GM18526 (cell line): Measurements from ENCODE around the gene VWA7.

Source experiments
- POLR2A ChIP-seq: IDR thresholded peaks from 3 replicates; pipeline ENCODE4 v1.6.1; 2011; ENCODE audit not compliant: insufficient read length; ENCODE audit errors: extremely low read depth

Gene VWA7

DNA sequence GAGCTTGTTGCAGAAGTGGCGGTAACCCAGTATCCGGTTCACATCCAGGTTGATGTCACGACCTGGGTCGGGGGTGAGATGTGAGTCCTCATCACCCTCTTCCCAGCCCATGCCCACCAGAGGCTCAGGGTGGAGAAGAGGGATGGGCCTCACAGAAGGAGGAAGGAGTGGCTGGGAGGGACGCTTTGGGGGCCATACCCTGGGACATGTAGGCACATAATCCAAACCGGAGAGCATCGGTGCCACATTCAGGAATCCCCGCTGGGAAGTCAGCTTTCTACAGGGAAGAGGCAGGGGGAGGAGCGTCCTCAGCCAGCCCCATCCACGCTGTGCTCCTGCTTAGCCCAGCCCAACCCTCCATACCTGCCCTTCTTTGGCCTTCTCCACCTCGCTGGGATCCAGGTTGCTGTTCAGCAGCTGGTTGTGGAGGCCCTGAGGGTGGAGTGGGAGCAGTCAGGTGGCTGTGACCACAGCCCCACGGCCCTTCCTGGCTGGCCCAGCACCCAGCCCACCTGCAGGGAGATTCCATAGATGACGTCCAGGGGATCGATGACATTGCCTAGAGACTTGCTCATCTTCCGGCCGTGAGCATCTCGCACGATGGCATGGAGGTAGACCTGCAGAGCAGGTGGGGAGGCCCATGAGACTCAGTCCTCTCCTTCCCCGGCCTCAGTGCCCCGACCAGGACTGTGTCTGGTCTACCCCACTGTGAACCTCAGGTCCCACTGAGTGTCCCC, 3.5 kb upstream of the VWA7 start:
- no peak for TF ChIP-seq POLR2A

DNA sequence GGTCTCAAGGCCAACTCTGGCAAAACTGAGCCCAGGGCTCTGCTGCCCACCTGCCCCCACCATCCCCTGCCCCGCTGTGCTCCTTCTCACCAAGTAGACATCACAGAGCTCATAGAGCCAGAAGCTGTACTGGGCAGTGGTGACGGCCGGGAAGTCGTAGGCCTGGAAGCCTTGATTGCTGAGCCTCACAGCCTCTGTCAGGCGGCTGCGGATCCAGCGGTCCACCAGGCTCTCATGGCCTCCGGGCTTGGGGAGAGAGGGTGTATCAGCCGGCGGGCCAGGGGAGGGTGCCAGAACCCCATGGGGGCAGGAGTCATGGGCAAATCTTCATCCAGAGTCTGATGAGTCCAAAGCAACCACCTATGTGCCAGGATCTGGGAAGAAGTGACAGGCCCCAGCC, 2.8 kb upstream of the VWA7 start:
- no peak for TF ChIP-seq POLR2A

DNA sequence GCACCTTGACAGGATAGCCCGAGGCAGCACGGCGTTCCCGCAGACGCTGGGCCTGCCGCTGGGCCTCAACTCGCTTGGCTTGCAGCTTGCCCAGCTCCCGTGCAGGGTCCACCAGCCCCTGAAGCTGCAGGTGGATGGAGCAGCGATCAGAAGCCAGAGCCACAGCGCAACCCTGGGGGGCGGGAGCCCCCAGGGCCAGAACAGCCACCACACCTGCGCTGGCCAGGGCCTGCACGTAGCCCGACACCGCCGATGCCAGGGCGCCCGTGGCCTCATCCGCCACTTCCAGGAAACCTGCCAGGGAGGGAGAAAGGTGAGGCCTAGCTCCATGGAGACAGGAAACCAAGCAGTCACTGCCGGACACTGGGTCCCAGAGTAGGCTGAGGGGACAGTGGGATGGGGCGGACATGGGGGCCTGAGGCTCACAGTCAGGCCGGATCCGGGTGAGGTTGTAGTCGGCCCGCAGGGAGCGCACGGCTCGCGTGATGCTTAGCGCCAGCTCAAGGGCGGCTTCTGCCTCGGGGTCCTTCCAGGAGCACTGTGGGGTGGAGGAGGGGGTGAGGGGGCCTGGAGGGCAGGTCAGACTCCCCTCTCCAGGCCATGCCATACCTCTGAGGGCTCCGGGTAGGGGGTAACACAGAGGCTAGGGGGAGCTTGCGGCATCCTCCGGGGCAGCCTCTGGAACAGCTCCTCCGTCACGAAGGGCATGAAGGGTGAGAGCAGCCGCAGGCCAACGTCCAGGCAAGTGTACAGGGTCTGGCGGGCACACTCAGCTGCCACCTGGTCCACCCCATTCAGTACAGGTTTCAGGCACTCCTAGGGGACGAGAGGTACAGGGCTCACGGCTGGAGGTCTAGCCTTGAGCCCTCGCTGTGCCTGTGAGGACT, 2.1 kb upstream of the VWA7 start:
- TF ChIP-seq POLR2A, result no peak

DNA sequence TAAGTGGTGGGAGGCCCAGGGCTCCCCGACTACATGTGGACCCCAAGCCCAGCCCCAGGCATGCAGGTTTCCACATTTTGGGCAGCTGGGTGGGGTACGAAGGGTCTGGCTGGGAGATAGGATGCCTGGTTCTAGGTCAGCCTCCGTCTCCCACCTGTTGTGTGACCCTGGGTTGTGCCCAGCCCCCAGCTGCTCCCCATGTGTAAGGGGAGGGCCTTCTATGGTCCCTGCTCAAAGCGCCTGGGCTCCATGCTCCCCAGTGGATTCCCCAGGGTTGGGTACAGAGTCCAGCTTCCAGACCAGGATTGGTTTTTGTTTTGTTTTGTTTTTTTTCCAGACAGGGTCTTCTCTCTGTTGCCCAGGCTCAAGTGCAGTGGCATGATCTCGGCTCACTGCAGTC, 1.1 kb upstream of the VWA7 start:
- no peak for TF ChIP-seq POLR2A

DNA sequence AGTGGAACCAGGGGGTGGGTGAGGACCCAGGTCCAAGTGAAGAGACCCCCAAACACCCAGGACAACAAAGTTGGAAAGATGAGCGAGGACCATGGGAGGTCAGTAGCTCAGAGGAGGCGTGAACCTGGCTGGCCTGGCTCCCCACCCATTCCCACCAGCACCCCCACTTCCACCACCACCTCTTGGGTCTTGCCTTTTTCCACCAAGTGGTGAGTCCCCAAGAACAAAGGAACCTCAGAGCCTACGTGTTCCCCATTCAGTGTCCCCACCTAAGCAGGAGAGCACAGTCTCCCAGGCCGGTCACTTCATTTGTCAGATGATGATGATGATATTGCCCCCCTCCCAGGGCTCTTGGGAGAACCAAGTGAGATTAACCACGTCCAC, 531 bp upstream of the VWA7 start:
- TF ChIP-seq POLR2A, result no peak

DNA sequence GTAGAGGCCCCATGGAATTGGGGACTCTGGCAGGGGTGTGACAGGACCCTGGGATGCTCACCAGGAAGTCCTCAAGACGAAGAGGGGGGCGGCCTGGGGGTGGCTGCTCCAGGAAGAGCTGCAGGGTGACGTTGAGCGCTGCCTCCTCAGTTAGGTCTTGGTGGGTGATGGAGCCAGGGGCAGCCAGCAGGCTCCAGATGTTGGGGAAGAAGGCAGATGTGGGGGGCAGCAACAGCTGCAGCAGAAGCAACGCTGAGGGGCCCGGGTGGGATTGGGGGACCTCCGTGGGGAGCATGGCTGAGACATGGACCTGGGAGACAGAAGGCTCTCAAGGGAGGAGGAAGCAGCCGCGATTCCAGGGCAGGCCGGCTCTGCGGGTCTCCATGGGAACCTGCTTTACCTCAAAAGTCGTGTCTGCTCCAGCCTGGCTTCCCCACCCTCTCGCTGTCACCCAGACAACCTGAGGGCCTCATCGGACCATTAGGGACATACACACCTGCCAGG, 591 bp downstream of the VWA7 start:
- no peak for TF ChIP-seq POLR2A

DNA sequence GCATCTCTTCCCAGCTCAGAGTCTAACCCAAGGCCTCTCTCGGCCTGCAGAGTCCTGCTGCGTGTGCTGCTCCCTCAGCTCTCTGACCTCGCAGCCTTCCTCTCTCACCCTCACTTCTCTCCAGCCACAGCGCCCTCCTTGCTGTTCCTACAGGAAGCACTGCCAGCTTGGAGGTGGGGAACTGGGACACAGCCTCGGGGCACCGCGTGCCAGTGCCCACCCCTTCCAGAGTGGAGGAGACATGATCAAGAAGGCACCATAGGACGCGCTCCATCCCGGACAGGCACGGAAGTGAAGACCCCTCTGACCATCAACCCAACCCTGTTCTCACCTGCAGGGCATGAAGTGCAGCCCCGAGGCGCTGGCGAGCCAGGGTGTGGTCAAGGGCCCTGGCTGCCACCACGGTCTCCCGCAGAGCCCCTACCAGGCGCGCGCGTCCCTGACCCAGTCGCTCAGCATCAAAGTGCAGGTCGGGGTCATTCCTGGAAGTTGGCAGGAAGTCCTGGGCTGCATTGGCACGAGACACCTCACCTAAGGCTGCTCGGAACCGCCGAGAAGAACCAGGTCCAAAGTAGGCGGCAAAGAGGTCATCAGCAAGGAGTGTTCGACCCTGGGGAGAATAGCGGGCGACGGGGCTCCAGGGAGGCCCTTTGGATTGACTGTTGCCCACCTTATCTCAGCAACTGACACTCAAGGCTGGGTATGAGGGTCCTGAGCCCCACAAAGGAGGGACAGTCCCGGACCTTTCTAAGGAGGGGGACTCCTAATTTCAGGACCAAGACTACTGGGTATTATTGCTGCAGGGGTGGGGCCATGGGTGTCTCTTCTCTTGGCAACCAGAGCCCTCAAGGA, 1.3 kb downstream of the VWA7 start:
- TF ChIP-seq POLR2A, result no peak

DNA sequence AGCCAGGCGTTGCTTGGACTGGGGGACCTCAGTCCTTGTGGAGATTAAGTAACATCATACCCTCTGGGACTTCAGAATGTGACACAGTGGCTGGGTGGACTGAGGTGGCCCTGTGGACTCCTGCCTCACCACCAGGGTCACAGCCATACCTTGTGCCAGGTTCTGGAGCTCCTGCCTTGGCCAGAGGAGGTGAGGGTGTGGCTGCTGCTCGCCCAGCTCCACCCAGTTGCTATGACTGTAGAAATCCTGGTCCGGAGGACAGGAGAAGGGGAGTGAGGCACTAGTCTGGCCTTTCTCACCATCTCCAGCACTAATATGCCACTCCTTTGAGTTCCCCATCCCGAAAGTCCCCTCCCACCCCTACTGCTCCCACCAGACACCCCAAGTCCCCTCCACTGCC, 1.9 kb downstream of the VWA7 start:
- TF ChIP-seq POLR2A, result no peak

DNA sequence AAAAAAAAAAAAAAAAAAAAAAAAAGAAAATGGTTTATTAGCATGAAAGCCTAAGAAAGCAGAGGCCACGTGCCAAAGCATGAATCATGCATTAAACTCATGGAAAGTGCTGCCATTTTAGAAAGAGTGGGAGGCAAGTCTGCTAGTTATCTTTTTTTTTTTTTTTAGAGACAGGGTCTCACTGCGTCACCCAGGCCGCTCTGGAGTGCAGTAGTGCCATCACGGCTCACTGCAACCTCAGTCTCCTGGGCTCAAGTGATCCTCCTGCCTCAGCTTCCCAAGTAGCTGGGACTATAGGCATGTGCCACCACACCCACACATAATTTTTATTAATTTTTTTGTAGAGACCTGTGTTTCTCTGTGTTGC, 5.2 kb downstream of the VWA7 start:
- no peak for TF ChIP-seq POLR2A

DNA sequence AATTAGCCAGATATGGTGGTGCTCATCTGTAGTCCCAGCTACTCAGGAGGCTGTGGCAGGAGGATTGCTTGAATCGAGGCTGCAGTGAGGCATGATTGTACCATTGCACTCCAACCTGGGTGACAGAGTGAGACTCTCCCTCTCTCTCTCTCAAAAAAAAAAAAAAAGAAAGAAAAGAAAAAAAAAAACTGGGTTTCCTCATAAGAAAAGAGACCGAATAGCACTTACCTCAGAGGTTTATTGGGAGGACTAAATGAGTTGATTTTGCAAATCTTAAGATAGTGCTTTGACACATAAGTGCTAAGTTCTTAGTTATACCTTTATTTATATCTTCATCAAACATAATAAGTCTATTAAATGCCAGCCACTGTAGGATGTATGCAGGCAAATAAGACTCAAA, 6.3 kb downstream of the VWA7 start:
- no peak for TF ChIP-seq POLR2A

DNA sequence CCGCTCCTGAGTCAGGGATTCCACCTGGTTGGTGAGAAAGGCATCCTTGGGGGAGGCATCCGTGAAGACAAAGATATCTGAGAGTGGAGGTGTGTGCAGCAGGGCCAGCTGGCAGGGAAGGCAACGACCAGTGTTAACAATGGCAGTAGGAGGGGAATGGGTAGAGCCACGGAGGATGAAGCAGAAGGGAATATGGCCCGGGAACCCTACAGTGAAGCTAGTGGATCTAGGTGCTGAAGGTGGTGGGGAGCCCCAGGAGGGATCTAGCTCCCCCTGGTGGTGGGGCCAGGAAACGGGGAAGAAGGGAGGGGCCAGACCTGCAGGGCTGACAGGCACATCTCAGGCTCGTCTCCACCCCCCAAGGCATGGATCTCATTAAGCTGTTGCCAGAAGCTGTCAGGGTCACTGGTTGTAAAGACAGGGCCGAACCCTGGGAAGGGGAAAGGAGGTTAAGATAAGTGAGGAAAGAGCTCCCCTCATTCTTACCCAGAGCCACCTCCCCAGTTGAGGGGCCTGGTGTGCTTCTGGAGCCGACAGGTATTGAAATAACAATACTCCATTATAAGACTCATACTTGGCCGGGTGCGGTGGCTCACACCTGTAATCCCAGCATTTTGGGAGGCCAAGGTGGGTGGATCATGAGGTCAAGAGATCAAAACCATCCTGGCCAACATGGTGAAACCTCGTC, 7.3 kb downstream of the VWA7 start:
- TF ChIP-seq POLR2A, result no peak

DNA sequence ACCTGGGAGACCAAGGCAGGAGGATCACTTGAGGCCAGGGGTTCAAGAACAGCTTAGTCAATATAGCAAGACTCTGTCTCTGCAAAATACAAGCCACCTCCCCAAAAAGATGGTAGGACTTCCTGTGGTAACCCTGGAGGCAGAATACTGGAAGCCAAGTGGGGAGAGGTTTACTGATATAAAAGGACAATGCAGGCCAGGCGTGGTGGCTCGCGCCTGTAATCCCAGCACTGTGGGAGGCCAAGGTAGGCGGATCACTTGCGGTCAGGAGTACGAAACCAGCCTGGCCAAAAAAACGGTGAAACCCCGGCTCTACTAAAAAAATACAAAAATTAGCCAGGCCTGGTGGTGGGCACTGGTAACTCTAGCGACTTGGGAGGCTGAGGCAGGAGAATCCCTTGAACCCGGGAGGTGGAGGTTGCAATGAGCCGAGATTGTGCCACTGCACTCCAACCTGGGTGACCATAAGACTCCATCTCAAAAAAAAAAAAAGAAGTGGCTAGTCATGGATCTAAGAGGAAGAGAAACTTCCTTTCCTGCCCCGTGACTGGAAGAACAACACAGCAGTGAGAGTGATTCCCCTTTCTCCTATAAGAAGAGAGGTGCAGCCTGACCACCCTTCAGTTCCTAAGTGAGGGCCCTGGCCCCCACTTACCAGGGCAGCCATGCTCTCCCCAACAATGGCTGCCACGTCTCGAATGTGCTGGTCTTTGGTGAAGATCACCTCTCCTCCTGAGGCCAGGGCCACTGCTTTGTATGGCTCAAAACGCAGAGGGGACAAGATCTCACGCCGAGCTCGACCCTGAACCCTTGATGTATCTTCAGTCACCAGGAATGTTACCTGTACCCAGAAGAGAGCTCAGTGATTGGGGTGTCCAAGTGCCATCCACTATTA, 8.5 kb downstream of the VWA7 start:
- no peak for TF ChIP-seq POLR2A

DNA sequence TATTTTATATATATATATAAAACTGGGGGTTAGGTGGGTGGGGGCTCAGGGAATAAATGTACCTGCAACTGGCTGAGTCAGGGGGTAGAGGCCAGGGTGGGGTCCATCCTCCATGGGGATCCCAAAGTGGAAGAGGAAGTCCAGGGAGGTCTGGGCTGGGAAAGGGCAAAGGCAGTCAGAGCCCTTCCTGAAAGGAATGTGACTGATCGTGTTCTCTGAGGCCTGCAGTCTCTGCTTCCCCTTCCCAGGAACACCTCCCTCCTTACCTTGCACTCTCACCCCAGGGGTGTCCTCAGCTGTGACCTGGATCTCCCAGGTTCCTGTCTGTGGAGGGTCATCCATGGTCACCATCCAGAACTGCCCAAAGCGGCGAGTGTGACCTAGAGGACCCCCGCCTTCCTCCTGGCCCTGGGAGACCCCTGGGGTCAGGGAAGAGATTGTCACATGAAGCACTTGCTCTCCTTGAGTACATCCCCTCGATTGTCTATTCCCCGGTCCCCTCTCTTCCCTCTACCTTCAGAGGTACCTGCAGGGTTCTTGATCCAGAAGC, 10.0 kb downstream of the VWA7 start:
- TF ChIP-seq POLR2A, result no peak
